ENCODE measurements around the gene CYTH1.
"Not testable (repeated sequence)": the region's sequence is repeated elsewhere in the genome, so short reads cannot be mapped to it uniquely, and the experiment has no call there.

The CYTH1 gene

GRCh38 chr17:78779850-78780249 lies 2.2 kb downstream of the CYTH1 start:
- Histone ChIP-seq H4K20me1 (ENCODE audit: insufficient read depth, low read length) (no peaks in the 10 kb centered on the region), H3F3A (ENCODE audit: insufficient read depth, low read length) (no peaks in the 10 kb centered on the region), H3K27ac (ENCODE audit: low read depth, low read length, poor library complexity, severe bottlenecking) (no peak overlapping the region), H3K4me3 (ENCODE audit: low read depth, low read length, poor library complexity, severe bottlenecking) (no peak overlapping the region), H3K27me3 (ENCODE audit: insufficient read depth, low read length) (no peaks in the 10 kb centered on the region; the same call in 1 of the 2 replicates), H3K4me1 (ENCODE audit: insufficient read depth, low read length, severe bottlenecking) (peaks cover 25% of the 10 kb centered on the region), H2AFZ (ENCODE audit: low read length) (no peak overlapping the region), H3K9me3 (ENCODE audit: low read length) (no peaks in the 10 kb centered on the region), H3K4me2 (ENCODE audit: low read length) (no peak overlapping the region), H3K9me2 (ENCODE audit: low read depth, low read length) (no peaks in the 10 kb centered on the region), H3K36me3 (ENCODE audit: insufficient read depth, low read length) (no peaks in the 10 kb centered on the region), H3K9ac (ENCODE audit: low read length) (no peak overlapping the region), H3K79me2 (ENCODE audit: insufficient read depth, low read length) (no peaks in the 10 kb centered on the region)
- no peak for TF ChIP-seq EZH2 (IDR thresholded peaks at IDR 0.05; ENCODE audit: borderline replicate concordance, low read length)

DNA sequence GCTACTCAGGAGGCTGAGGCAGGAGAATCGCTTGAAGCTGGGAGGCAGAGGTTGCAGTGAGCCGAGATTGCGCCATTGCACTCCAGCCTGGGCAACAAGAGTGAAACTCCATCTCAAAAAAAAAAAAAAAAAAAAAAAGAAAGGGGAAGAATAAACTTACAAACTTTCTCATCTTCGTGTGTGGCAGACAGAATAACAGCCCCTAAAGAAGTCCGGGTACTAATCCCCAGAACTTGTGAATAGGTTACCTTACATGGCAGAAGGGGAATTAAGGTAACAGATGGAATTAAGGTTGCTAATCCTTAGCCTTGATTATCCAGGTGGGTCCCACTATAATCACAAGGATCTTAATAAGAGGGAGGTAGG lies 2.8 kb downstream of the CYTH1 start:
- not testable (repeated sequence) for H3K27ac ChIP-seq (ENCODE audit: low read depth, low read length, poor library complexity, severe bottlenecking); H3K4me2 ChIP-seq (ENCODE audit: low read length); H3F3A ChIP-seq (ENCODE audit: insufficient read depth, low read length)

GRCh38 chr17:78777881-78778280 lies 4.2 kb downstream of the CYTH1 start:
- H3K4me1 ChIP-seq (ENCODE audit: insufficient read depth, low read length, severe bottlenecking) = peaks cover 25% of the 10 kb centered on the region
- no peaks in the 10 kb centered on the region for H3K79me2 ChIP-seq (ENCODE audit: insufficient read depth, low read length)
- H3K9me3 ChIP-seq (ENCODE audit: low read length) = no peaks in the 10 kb centered on the region

More for the DNA sequence above, 2.8 kb downstream of the CYTH1 start:
- not testable (repeated sequence) for H3K4me3 ChIP-seq (ENCODE audit: low read depth, low read length, poor library complexity, severe bottlenecking); H2AFZ ChIP-seq (ENCODE audit: low read length); H4K20me1 ChIP-seq (ENCODE audit: insufficient read depth, low read length); H3K36me3 ChIP-seq (ENCODE audit: insufficient read depth, low read length); H3K9me2 ChIP-seq (ENCODE audit: low read depth, low read length); H3K27me3 ChIP-seq (ENCODE audit: insufficient read depth, low read length); H3K9ac ChIP-seq (ENCODE audit: low read length); H3K9me3 ChIP-seq (ENCODE audit: low read length); H3K79me2 ChIP-seq (ENCODE audit: insufficient read depth, low read length)
- peaks cover 25% of the 10 kb centered on the region for H3K4me1 ChIP-seq (ENCODE audit: insufficient read depth, low read length, severe bottlenecking)

DNA sequence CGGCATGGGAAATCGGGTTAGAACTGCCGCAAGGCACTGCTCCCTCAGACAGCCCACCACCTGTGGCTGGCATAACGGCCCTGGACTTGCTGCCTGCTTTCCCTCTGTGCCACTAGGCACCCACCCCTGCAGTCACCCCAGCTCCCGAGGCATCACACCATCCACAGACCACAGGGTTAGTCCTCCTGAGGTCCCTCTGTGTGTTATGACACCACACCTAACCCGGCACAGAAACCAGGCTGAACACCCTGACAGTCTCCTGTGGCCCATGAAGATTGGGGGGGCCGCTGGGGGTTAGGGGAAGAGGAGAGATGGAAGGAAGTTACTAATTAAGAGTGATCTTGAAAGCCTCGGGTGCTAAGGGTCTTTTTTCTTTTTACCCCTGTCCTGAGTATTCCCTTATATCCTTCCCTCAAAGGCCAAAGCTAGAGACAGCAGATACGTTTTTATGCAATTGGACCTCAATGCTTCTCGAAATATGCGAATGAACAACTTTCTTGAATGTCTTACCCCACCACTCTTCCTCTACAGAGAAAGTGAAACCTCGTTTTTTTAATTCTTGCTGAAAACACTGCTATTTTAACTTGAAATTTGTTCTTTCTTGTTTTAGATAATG lies 7.0 kb downstream of the CYTH1 start:
- H3K27ac ChIP-seq (ENCODE audit: low read depth, low read length, poor library complexity, severe bottlenecking) = no peak overlapping the region
- no peak overlapping the region for H3K4me3 ChIP-seq (ENCODE audit: low read depth, low read length, poor library complexity, severe bottlenecking)
- H3K36me3 ChIP-seq (ENCODE audit: insufficient read depth, low read length) = no peaks in the 10 kb centered on the region
- H3K9me3 ChIP-seq (ENCODE audit: low read length) = no peaks in the 10 kb centered on the region
- no peaks in the 10 kb centered on the region for H3K79me2 ChIP-seq (ENCODE audit: insufficient read depth, low read length)
- no peaks in the 10 kb centered on the region for H4K20me1 ChIP-seq (ENCODE audit: insufficient read depth, low read length)
- H3K9me2 ChIP-seq (ENCODE audit: low read depth, low read length) = no peaks in the 10 kb centered on the region
- H3K9ac ChIP-seq (ENCODE audit: low read length) = no peak overlapping the region
- peaks cover 12% of the 10 kb centered on the region for H3K4me1 ChIP-seq (ENCODE audit: insufficient read depth, low read length, severe bottlenecking)
- no peak overlapping the region for H2AFZ ChIP-seq (ENCODE audit: low read length)
- H3F3A ChIP-seq (ENCODE audit: insufficient read depth, low read length) = no peaks in the 10 kb centered on the region
- H3K27me3 ChIP-seq (ENCODE audit: insufficient read depth, low read length) = no peaks in the 10 kb centered on the region; the same call in 1 of the 2 replicates
- H3K4me2 ChIP-seq (ENCODE audit: low read length) = peak overlapping the region; percentile 31
- TF ChIP-seq EZH2 (IDR thresholded peaks at IDR 0.05; ENCODE audit: borderline replicate concordance, low read length) = no peak
- TF ChIP-seq, protein P1, sequence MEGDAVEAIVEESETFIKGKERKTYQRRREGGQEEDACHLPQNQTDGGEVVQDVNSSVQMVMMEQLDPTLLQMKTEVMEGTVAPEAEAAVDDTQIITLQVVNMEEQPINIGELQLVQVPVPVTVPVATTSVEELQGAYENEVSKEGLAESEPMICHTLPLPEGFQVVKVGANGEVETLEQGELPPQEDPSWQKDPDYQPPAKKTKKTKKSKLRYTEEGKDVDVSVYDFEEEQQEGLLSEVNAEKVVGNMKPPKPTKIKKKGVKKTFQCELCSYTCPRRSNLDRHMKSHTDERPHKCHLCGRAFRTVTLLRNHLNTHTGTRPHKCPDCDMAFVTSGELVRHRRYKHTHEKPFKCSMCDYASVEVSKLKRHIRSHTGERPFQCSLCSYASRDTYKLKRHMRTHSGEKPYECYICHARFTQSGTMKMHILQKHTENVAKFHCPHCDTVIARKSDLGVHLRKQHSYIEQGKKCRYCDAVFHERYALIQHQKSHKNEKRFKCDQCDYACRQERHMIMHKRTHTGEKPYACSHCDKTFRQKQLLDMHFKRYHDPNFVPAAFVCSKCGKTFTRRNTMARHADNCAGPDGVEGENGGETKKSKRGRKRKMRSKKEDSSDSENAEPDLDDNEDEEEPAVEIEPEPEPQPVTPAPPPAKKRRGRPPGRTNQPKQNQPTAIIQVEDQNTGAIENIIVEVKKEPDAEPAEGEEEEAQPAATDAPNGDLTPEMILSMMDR (IDR thresholded peaks at IDR 0.05; ENCODE audit: low read length) = no peak

More at GRCh38 chr17:78777881-78778280, 4.2 kb downstream of the CYTH1 start:
- H3F3A ChIP-seq (ENCODE audit: insufficient read depth, low read length) = no peaks in the 10 kb centered on the region
- H3K27me3 ChIP-seq (ENCODE audit: insufficient read depth, low read length) = no peaks in the 10 kb centered on the region; the same call in 1 of the 2 replicates
- H2AFZ ChIP-seq (ENCODE audit: low read length) = no peak overlapping the region
- no peak overlapping the region for H3K4me3 ChIP-seq (ENCODE audit: low read depth, low read length, poor library complexity, severe bottlenecking)
- no peak overlapping the region for H3K4me2 ChIP-seq (ENCODE audit: low read length)
- no peak overlapping the region for H3K9ac ChIP-seq (ENCODE audit: low read length)
- H4K20me1 ChIP-seq (ENCODE audit: insufficient read depth, low read length) = no peaks in the 10 kb centered on the region
- TF ChIP-seq, protein P1 (IDR thresholded peaks at IDR 0.05; ENCODE audit: low read length) = no peak
- no peak for TF ChIP-seq EZH2 (IDR thresholded peaks at IDR 0.05; ENCODE audit: borderline replicate concordance, low read length)
- H3K36me3 ChIP-seq (ENCODE audit: insufficient read depth, low read length) = no peaks in the 10 kb centered on the region
- H3K27ac ChIP-seq (ENCODE audit: low read depth, low read length, poor library complexity, severe bottlenecking) = no peak overlapping the region
- no peaks in the 10 kb centered on the region for H3K9me2 ChIP-seq (ENCODE audit: low read depth, low read length)
